Left colon (tissue), 2 donors: ENCODE measurements around the gene TRPM2. TPM values are rescaled to one million over a fixed set of nuclear protein-coding genes. Genes with fewer than 3 reads are reported as not detected.
A peak's percentile ranks its signal among the peaks of the same experiment; 100 is the strongest.
"Not testable (repeated sequence)": the region's sequence is repeated elsewhere in the genome, so short reads cannot be mapped to it uniquely, and the experiment has no call there.

ENCODE experiments used
- ATAC-seq: fragments of 200-7000 bp; cut with Tn5 transposase; one replicate; pipeline ENCODE4 v1.9.1; 2020; ENCODE audit warnings: mild to moderate bottlenecking, moderate library complexity
- DNase-seq, 2 donors: peaks; one replicate each; pipeline ENCODE4 v3.0.0-alpha.2; 2020
- intact Hi-C, 2 donors: fragments of 100-400 bp; cut with DNase I in 1 of 2; cut with micrococcal nuclease in 1 of 2; formaldehyde crosslinking; loops; one replicate each; pipeline versions ENCODE4 v1.11.2 to v1.14.0; 2022; cut with DNase I, micrococcal nuclease
- total RNA-seq, 2 donors: library from RNA; stranded (reverse); fragmentation: NEBNext Ultra II Directional; extraction: Animal tissue kit (Norgen Biotek cat#: 25700); gene quantifications; one replicate each; pipeline ENCODE4 v1.2.1, GENCODE V29; 2021
- donor health status: DM: no; HTN: no; CAD: no.
- donor health status: DM: yes; HTN: yes; CAD: no.

TRPM2 gene
- total RNA-seq, 2 donors from 2014 or later = 3.3 to 5.4 TPM

DNA sequence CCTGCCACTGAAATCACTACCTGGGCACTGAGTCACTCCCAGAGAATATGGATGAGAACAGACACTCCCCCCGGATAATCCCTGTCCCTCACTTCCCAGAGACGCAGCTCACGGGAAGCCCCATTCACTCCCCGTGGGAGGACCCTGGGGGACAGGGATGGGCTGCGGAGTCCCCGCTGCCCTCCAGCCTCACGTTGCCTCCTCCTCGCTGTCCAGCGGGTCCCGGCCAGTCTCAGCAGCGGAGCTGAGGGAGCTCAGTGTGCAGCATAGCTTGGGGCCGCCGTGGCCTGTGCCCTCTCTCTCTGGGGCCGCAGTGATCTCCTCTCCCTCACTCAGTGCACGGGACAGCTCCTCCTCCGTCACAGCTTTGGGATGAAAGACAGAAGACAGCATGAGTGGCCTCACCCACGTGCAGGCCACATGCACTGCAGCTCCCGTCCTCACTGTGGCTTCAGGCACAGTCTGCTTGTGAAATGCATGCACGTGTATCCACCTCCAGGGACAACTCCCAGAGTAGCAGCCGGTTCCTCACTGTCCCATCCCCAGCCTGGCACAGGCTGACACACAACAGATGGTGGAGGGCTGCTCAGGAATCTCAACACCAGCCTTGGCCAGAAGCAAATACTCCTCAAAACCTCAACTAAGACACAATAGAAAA is 21.6 kb upstream of the TRPM2 start:
- ATAC-seq = no peak

DNA sequence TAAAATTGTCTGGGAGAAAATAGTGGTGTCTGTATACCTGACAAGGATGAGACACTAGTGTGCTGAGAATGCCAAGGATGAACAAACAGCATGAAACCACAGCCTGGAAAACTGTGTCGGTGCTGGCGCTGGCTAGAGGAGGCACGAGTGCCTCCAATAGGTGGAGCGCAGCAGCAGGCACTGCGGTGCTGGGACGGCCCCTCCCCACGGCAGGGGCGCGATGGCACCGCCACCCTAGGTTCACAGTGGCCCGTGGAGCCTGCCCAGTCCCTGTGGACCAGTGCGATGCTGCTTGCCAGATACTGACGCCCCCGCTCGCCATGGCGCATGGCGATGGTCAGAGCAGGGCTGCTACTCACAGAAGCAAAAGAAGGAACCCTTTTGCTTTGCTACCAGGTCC is 21.0 kb upstream of the TRPM2 start:
- no peak for ATAC-seq
- no peak for DNase-seq
- intact Hi-C loops = no loop called here

More for the DNA sequence above, 21.6 kb upstream of the TRPM2 start:
- no peak for DNase-seq
- intact Hi-C loops = no loop called here

GRCh38 chr21:44332965-44333364 is 20.5 kb upstream of the TRPM2 start:
- no peak for ATAC-seq
- DNase-seq = no peak

DNA sequence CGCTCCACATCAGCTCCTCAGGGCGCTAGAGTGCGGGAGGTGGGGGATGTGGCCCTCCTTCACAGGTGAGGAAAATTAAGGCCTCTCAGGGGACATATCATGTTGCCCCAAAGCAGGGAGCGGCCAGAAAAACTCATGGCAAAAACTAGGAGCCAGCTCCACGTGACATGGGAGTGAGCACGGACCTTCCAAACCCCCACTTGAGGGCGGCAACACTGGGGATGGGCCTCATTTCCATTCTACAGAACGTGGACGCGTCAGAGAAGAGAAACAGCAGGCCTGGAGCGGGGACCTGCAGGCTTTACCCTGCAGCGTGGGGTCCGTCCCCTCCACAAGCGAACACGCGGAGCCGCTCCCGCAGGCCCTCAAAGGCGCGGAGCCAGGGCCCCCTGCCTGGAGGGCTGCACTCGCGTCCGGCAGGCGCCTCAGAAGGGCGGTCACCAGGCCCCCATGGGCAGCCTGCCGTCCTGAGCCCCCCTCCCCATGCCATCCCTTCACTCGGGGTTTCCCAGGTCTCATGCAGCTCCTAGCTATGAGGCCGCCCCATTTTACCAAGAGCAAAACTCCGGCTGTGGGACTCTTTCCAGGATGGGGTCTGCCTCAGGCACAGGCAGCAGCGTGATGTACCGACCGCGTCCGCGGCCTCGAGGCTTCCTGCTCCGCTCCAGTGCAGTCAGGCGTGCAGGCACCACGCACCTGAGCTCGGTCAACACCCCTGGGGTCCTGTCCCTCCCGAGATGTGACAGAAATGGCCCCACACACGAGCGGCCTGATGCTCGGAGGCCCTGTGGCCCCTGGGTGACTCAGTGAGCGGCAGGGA is 19.7 kb upstream of the TRPM2 start:
- intact Hi-C loops = no loop called here
- DNase-seq (no peak), ATAC-seq (no peak)

More at GRCh38 chr21:44332965-44333364, 20.5 kb upstream of the TRPM2 start:
- intact Hi-C loops = no loop called here

- no peak for ATAC-seq
- intact Hi-C loops = no loop called here
These were observed 18.9 kb upstream of the TRPM2 start for GRCh38 chr21:44334329-44335030.

DNA sequence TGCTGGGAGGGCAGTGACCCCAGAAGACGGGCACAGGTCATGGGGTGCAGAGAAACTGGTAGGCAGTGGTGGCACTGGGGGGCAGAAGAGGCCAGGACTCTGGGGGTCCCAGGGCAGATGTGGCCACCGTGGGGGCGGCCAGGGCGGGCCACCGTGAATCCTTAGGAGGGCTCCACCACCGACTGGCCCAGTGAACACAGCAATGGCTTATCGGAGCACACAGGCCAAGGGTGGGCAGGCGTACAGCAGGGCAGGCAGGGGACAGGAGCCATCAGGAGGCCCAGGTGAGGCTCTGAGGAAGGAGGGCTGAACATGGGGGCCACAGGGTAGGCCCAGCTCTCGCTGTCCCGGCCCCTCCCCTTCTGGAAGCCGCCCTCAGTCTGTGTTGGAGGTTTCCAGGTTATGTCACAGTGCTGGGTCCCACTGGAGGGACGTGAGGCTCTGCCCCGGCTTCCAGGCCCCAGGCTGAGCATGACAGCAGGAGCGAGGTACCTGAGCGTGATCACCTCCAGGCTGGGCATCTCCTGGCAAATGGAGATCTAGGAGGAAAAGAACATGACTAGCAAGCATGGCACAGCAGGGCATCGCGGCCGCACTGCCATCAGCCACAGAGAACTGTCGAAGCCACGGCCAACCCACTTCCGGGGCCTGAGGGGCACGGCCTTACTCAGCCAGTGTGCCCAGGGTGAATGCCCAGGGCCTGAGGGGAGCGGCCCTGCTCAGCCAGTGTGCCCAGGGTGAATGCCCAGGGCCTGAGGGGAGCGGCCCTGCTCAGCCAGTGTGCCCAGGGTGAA is 18.0 kb upstream of the TRPM2 start:
- ATAC-seq = no peak

More at GRCh38 chr21:44334329-44335030, 18.9 kb upstream of the TRPM2 start:
- no peak for DNase-seq

GRCh38 chr21:44337449-44337848 is 16.0 kb upstream of the TRPM2 start:
- intact Hi-C loops = no loop called here
- no peak for ATAC-seq
- no peak for DNase-seq

More for the DNA sequence above, 18.0 kb upstream of the TRPM2 start:
- DNase-seq = no peak
- intact Hi-C loops = no loop called here

DNA sequence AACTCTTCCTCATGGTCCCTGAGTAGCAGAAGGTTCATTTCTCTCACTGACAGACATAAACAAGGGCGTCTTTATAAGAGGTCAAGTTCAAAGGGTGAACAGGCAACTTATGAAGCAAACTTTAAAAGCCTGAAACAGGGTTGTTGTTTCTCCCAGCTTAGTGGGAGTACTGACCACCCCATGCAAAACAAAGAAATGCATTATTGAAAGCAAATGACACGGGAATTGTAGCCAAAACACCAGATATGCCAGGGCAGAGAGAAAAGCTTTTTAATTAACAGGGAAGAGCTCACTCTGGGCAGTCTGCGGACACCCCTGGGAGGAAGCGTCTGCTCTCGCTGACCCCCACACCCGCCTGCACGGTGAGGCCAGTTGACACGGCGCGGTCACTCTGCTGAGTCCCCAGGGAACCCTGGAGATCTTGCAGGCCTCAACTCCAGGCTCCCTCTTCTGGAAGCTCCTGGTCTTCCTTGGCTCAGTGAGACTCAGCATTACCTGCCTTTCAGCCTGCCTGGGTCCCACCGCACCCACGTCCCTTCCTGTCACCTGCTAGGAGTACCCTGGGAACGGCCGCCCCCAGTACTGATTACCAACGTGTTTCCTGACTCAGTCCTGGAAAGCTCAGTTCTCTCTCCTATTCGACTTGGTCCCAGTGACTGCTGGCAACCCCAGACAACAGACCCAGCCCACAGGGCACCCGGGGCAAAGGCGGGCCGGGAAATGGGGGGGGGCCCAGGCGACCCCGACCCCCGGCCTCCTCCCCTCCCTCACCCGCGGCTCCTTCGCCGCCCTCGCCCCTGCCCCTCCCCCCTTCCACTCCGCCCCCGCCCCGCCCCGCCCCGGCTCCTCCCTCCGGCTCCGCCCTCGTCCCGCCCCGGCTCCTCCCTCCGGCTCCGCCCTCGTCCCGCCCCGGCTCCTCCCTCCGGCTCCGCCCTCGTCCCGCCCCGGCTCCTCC is 15.2 kb upstream of the TRPM2 start:
- intact Hi-C loops = no loop called here
- ATAC-seq (peak; percentile 47), DNase-seq (peak; percentile 68 to 82)

DNA sequence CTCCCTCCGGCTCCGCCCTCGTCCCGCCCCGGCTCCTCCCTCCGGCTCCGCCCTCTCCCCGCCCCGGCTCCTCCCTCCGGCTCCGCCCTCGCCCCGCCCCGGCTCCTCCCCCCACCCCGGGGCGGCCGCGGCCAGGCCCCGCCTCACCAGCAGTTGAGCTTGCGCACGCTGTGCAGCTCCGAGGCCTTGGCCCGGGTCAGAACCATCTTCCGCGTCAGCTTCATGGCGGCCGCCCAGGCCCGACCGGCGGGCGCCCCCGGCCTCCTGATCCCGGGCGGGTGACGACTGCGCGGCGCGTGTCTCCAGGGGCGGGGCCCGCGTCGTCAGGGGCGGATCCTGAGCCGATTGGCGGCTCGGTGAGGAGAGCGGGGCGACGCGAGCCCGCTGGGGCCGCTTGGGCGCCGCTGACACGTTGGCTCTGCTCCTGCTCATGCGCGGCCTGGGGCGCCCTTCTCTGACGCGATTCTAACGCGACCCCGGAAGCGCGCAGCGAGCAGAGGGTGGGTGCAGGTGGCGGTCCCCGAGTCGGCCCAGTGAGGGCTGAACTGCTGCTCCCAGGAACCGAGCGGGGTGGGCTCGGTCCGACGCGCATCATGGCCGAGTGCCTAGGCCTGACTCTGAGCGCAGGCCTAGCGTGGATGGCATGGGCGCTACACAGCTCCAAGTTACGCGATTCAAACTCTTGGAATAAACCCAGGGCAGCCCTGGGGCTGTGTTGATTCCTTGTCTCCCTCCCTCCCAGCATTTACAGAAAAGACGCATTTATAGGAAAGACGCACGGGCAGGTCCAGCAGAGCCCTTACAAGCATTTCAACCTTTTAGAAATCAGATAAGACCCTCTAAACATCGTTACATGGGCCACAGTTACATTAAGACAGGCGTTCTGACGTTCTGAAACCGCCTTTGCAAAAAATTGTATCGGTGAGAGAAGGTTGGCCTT is 14.2 kb upstream of the TRPM2 start, which contains the start of gene CFAP410:
CFAP410 (minus strand) TSS at position 420 of the 940 bp plus-strand sequence; CDS start at position 224, 196 bp downstream.
- intact Hi-C loops = no loop called here
- ATAC-seq (peak; percentile 82), DNase-seq (peak; percentile 92 to 94)

GRCh38 chr21:44341726-44342458 is 11.5 kb upstream of the TRPM2 start:
- intact Hi-C loops = loop anchor here in 1 of 2 donors (10.0 kb wide), 1 partner anchor 143 kb away; no protein-coding TSS in a partner anchor
- DNase-seq, ATAC-seq: not testable (repeated sequence)

GRCh38 chr21:44342981-44343380 is 10.4 kb upstream of the TRPM2 start:
- intact Hi-C loops = loop anchor here in 1 of 2 donors (10.0 kb wide), 1 partner anchor 142 kb away; no protein-coding TSS in a partner anchor
- not testable (repeated sequence) for DNase-seq, ATAC-seq

DNA sequence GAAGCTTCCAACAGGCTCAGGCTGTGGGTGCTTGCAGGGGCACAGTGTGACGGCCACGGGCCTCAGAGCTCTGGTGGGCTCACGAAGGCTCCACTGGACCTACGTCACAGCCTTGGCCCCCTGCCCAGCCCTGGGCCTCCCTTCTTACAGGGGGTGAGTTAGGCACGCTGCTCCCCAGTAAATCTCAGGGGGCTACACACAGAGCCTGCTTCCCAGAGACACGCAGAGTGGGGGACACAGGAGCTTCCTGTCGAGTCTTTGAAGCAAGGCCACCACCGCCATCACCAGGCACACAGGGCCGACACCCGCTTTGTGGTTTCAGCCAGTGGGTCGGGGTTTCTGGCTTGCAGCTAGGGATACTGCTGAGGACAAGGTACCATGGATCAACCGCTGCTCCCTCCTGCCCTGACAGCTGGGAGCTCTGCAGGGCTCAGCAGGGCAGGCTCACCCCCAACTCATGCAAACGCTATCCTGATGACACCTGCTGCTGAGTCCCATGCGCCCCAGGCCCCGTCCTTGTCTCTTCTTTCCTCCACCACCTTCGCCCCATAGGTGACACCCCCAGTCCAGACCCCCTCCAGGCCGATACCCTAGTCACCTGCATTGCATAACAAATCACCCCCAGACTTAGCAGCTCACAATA is 8.8 kb upstream of the TRPM2 start:
- ATAC-seq (no peak), DNase-seq (no peak)
- intact Hi-C loops = loop anchor here in 1 of 2 donors (10.0 kb wide), 1 partner anchor 140 kb away; no protein-coding TSS in a partner anchor

DNA sequence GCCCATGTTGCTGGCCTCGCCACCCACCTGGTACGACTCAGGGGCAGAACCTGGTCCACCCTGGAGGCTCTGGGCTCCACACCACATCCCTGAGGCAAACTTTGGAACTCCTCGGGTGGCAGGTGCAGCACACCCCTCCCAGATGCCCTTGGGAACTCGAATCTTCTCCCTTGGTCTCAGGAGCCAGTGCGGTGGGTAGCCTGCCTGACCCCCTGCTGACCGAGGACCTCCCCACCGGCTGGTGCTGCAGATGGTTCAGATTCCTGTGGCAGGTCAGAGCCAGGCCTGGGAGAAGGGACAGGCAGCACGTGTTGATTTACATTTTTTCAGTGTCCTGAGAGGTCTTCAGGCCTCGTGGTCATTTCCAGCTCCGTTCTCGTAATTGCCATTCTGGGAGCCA is 7.9 kb upstream of the TRPM2 start:
- no peak for DNase-seq
- intact Hi-C loops = loop anchor here in 1 of 2 donors (10.0 kb wide), 1 partner anchor 139 kb away; no protein-coding TSS in a partner anchor
- no peak for ATAC-seq

GRCh38 chr21:44347911-44348451 is 5.4 kb upstream of the TRPM2 start:
- DNase-seq (no peak), ATAC-seq (peak; percentile 67)
- intact Hi-C loops = loop anchor here in 1 of 2 donors (10.0 kb wide), 1 partner anchor 137 kb away; no protein-coding TSS in a partner anchor

- ATAC-seq (peak; percentile 33), DNase-seq (no peak)
- intact Hi-C loops = loop anchor here in 1 of 2 donors (10.0 kb wide), 1 partner anchor 136 kb away; no protein-coding TSS in a partner anchor
These were observed 4.6 kb upstream of the TRPM2 start for GRCh38 chr21:44348861-44349260.
